Caco-2 (cell line): Measurements from ENCODE around the gene SLC24A4. TPM values are rescaled to one million over a fixed set of nuclear protein-coding genes. Genes with fewer than 3 reads are reported as not detected.

Experiments used
- BruUV-seq: library from RNA; stranded (reverse); fragments of 400-500 nt; replicated peaks from 2 replicates; lab custom pipeline; 2021; lab: Mats Ljungman, UMichigan
- CTCF ChIA-PET: fragments of 300-600 bp; sonication (Branson Sonifier 250); formaldehyde crosslinking; loops from one replicate; lab custom pipeline; 2022; ENCODE audit warnings: antibody characterized with exemption; lab: Charles Lee
- POLR2A ChIA-PET: fragments of 300-600 bp; sonication (Branson Sonifier 250); formaldehyde crosslinking; loops from one replicate; lab custom pipeline; 2022; ENCODE audit warnings: antibody characterized with exemption; lab: Charles Lee
- DNase-seq, 2 experiments: peaks; one replicate each; pipeline versions ENCODE4 v3.0.0 to v3.0.0-alpha.2; 2020 to 2022
- H3K27me3 ChIP-seq: replicated peaks from 2 replicates; pipeline ENCODE4 v1.6.0; 2011; ENCODE audit warnings: low read length; ENCODE audit not compliant: control insufficient read depth, insufficient read depth
- H3K36me3 ChIP-seq: 2 replicates; pipeline ENCODE4 v1.5.1; 2011; ENCODE audit warnings: low read length; ENCODE audit not compliant: control insufficient read depth, insufficient read depth
- H3K4me1 ChIP-seq: fragments of 250-450 bp; sonication (Bioruptor Pico); 2 replicates; pipeline ENCODE4 v1.5.1; 2020; ENCODE audit warnings: mild to moderate bottlenecking
- H3K4me3 ChIP-seq: 2 replicates; pipeline ENCODE4 v1.5.1; 2011; ENCODE audit warnings: low read depth, mild to moderate bottlenecking, control low read depth, low read length
- H3K9me3 ChIP-seq: fragments of 250-450 bp; sonication (Bioruptor Pico); 2 replicates; pipeline ENCODE4 v1.5.1; 2020; ENCODE audit warnings: mild to moderate bottlenecking, moderate library complexity
- H3K27ac Mint-ChIP-seq: one replicate; pipeline ENCODE4 v1.8.0; 2022; ENCODE audit warnings: mixed read lengths; ENCODE audit not compliant: unreplicated experiment
- H3K27me3 Mint-ChIP-seq: one replicate; pipeline ENCODE4 v1.8.0; 2022; ENCODE audit warnings: mixed read lengths; ENCODE audit not compliant: insufficient read depth, unreplicated experiment
- H3K36me3 Mint-ChIP-seq: one replicate; pipeline ENCODE4 v1.8.0; 2022; ENCODE audit warnings: mild to moderate bottlenecking, mixed read lengths; ENCODE audit not compliant: insufficient read depth, unreplicated experiment
- H3K4me1 Mint-ChIP-seq: one replicate; pipeline ENCODE4 v1.8.0; 2022; ENCODE audit warnings: low read depth, mixed read lengths; ENCODE audit not compliant: unreplicated experiment
- H3K4me3 Mint-ChIP-seq: one replicate; pipeline ENCODE4 v1.8.0; 2022; ENCODE audit warnings: mild to moderate bottlenecking, moderate library complexity, mixed read lengths; ENCODE audit not compliant: unreplicated experiment
- H3K9me3 Mint-ChIP-seq: one replicate; pipeline ENCODE4 v1.8.0; 2022; ENCODE audit warnings: mixed read lengths; ENCODE audit not compliant: unreplicated experiment
- CTCF ChIP-seq, 2 experiments: fragments of 200-600 bp in 1 of 2; IDR thresholded peaks; 1 replicate in 1 of 2; 2 replicates in 1 of 2; pipeline versions ENCODE4 v1.5.1 to v1.8.0; 2011 to 2022; ENCODE audit warnings: antibody characterized with exemption in 1 of 2, control low read depth in 1 of 2, inconsistent platforms in 1 of 2, low read depth in 1 of 2, low read length in 1 of 2, mild to moderate bottlenecking in 1 of 2, moderate library complexity in 1 of 2; ENCODE audit not compliant: insufficient read depth in 1 of 2, severe bottlenecking in 1 of 2, unreplicated experiment in 1 of 2
- intact Hi-C: fragments of 100-400 bp; cut with micrococcal nuclease; formaldehyde crosslinking; loops from one replicate; pipeline ENCODE4 v1.10.0; 2022; ENCODE audit not compliant: unreplicated experiment
- total RNA-seq: library from RNA; stranded (reverse); gene quantifications from 2 replicates; pipeline ENCODE4 v1.2.3, GENCODE V29; 2022

SLC24A4 gene
- total RNA-seq, 1 experiment from 2014 or later, result not detected

- Mint-ChIP-seq H3K4me3 (no peak overlapping the region), H3K27me3 (no peaks in the 10 kb centered on the region), H3K9me3 (no peaks in the 10 kb centered on the region), H3K36me3 (no peaks in the 10 kb centered on the region), H3K27ac (no peak overlapping the region), H3K4me1 (no peaks in the 10 kb centered on the region)
- CTCF ChIA-PET, result no interaction called here
- BruUV-seq, result no TSS peak
- intact Hi-C loops, result no loop called here
- no peaks in the 10 kb centered on the region for H3K4me1 ChIP-seq
- POLR2A ChIA-PET, result no interaction called here
- no peaks in the 10 kb centered on the region for H3K27me3 ChIP-seq
- no peak for DNase-seq
- no peak for TF ChIP-seq CTCF (IDR thresholded peaks at IDR 0.05; ENCODE audit: insufficient read depth in 1 of 2, low read depth in 1 of 2, low read length in 1 of 2, severe bottlenecking in 1 of 2, unreplicated experiment in 1 of 2)
- no peaks in the 10 kb centered on the region for H3K36me3 ChIP-seq
- H3K9me3 ChIP-seq, result no peaks in the 10 kb centered on the region
- no peak overlapping the region for H3K4me3 ChIP-seq
Observed at GRCh38 chr14:92328664-92329255, 5.8 kb downstream of the SLC24A4 start.

GRCh38 chr14:92334050-92334449 lies 11.1 kb downstream of the SLC24A4 start:
- no peaks in the 10 kb centered on the region for H3K36me3 Mint-ChIP-seq
- H3K27me3 Mint-ChIP-seq, result no peaks in the 10 kb centered on the region
- H3K36me3 ChIP-seq, result no peaks in the 10 kb centered on the region
- CTCF ChIA-PET, result no interaction called here
- H3K4me3 Mint-ChIP-seq, result no peak overlapping the region
- H3K9me3 ChIP-seq, result no peaks in the 10 kb centered on the region
- no peaks in the 10 kb centered on the region for H3K4me1 Mint-ChIP-seq
- no peaks in the 10 kb centered on the region for H3K9me3 Mint-ChIP-seq
- intact Hi-C loops, result no loop called here
- TF ChIP-seq CTCF (IDR thresholded peaks at IDR 0.05; ENCODE audit: insufficient read depth in 1 of 2, low read depth in 1 of 2, low read length in 1 of 2, severe bottlenecking in 1 of 2, unreplicated experiment in 1 of 2), result no peak
- no peak overlapping the region for H3K4me3 ChIP-seq
- no TSS peak for BruUV-seq
- H3K4me1 ChIP-seq, result no peaks in the 10 kb centered on the region
- no peak overlapping the region for H3K27ac Mint-ChIP-seq
- DNase-seq, result no peak
- no peaks in the 10 kb centered on the region for H3K27me3 ChIP-seq
- POLR2A ChIA-PET, result no interaction called here

GRCh38 chr14:92336363-92336762 lies 13.4 kb downstream of the SLC24A4 start:
- no peak overlapping the region for H3K4me3 Mint-ChIP-seq
- DNase-seq, result no peak
- no peak overlapping the region for H3K27ac Mint-ChIP-seq
- no peaks in the 10 kb centered on the region for H3K9me3 ChIP-seq
- no peaks in the 10 kb centered on the region for H3K27me3 ChIP-seq
- TF ChIP-seq CTCF (IDR thresholded peaks at IDR 0.05; ENCODE audit: insufficient read depth in 1 of 2, low read depth in 1 of 2, low read length in 1 of 2, severe bottlenecking in 1 of 2, unreplicated experiment in 1 of 2), result no peak
- POLR2A ChIA-PET, result no interaction called here
- no peaks in the 10 kb centered on the region for H3K4me1 Mint-ChIP-seq
- intact Hi-C loops, result no loop called here
- no peaks in the 10 kb centered on the region for H3K36me3 Mint-ChIP-seq
- H3K4me3 ChIP-seq, result no peak overlapping the region
- no peaks in the 10 kb centered on the region for H3K9me3 Mint-ChIP-seq
- H3K27me3 Mint-ChIP-seq, result no peaks in the 10 kb centered on the region
- no TSS peak for BruUV-seq
- no peaks in the 10 kb centered on the region for H3K36me3 ChIP-seq
- CTCF ChIA-PET, result no interaction called here
- H3K4me1 ChIP-seq, result no peaks in the 10 kb centered on the region
